CD4-positive, alpha-beta T cell treated with Interleukin-6 at 100 ng/mL for 8 hours (primary cell): ENCODE measurements around the gene CCL4L2.
"Not testable (repeated sequence)": the region's sequence is repeated elsewhere in the genome, so short reads cannot be mapped to it uniquely, and the experiment has no call there.

ENCODE experiments used
- DNase-seq: peaks from one replicate; pipeline ENCODE4 v3.0.0-alpha.2; 2020; ENCODE audit warnings: mixed read lengths, low spot score

The CCL4L2 gene

DNA sequence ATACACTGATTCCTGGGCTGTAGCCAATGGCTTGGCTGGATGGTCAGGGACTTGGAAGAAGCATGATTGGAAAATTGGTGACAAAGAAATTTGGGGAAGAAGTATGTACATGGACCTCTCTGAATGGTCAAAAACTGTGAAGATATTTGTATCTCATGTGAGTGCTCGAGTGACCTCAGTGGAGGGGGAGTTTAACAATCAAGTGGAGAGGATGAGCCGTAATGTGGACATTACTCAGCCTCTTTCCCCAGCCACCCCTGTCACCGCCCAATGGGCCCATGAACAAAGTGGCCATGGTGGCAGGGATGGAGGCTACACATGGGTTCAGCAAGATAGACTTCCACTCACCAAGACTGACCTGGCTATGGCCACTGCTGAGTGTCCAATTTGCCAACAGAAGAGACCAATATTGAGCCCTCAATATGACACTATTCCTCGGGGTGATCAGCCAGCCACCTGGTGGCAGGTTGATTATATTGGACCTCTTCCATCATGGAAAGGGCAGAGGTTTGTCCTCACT lies 10.8 kb downstream of the CCL4L2 start:
- DNase-seq = not testable (repeated sequence)

GRCh38 chr17:36222967-36223366 lies 12.1 kb downstream of the CCL4L2 start:
- DNase-seq = not testable (repeated sequence)

GRCh38 chr17:36229644-36230043 lies 18.8 kb downstream of the CCL4L2 start:
- not testable (repeated sequence) for DNase-seq

DNA sequence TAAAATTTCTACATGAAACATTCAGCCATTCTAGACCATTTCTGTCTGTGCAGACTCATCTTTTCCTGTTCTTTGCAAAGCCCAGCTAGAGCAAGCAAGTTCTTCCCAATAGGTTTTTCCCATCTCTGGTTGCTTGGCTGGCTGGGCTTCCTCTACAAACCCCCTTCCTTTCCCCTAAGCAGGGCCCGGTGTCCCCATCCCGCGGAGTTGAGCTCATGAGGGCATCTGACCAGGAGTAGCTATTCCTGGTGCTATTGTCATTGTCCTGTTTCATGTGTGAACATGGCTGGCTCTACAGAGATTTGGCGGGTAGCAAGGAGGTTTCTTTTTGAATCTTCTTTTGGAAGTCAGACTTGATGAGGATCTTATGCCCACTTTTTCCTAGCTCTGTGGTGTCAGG lies 31.2 kb downstream of the CCL4L2 start:
- DNase-seq = not testable (repeated sequence)
